ENCODE measurements around the gene CHADL. TPM values are rescaled to one million over a fixed set of nuclear protein-coding genes. Genes with fewer than 3 reads are reported as not detected.

CHADL gene
- total RNA-seq, 1 experiment from 2014 or later: 0.33 TPM

DNA sequence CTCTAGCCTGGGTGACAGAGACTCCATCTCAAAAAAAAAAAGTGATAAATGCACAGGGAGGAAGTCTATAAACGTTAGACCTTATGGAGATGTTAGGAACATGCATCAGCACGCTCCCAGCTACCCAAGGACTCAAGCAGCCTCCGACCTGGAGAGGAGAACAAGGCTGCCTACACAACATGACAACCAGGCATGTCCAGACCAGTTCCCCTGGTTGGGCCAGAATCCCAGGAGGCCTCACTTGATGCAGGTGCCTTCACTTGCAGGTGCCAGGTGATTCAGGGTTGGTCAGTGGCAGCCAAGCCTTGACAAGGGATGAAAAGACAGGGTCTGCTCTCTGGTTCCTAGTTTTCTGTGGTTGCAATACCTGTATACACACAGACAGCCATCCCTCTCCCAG lies 39.3 kb upstream of the CHADL start:
- Histone ChIP-seq H3K36me3 (ENCODE audit: control insufficient read depth, insufficient read depth, low read length) (peaks cover 12% of the 10 kb centered on the region), H3K27ac (ENCODE audit: low read length) (no peak overlapping the region), H3K4me3 (ENCODE audit: low read depth in 2 of 2, low read length in 2 of 2) (no peak overlapping the region), H3K27me3 (ENCODE audit: control insufficient read depth, insufficient read depth, low read length) (no peaks in the 10 kb centered on the region), H3K4me1 (ENCODE audit: control insufficient read depth, insufficient read depth, low read length) (peaks cover 15% of the 10 kb centered on the region; the same call in 1 of the 2 replicates), H3K9me3 (ENCODE audit: control insufficient read depth, insufficient read depth, low read depth, low read length) (no peaks in the 10 kb centered on the region)
- DNase-seq (ENCODE audit: low read depth, low spot score) (no peak), ATAC-seq (no peak)
- ChIA-PET POLR2A (interaction anchor here (0.7 kb wide), 2 partner anchors 8 to 63 kb away, joined by 3 to 8 read pairs; no protein-coding TSS in a partner anchor), CTCF (no interaction called here)
- in situ Hi-C loops (cut with HindIII; ENCODE audit: low pct_unique_long_range_greater_than_20kb, low sequenced_read_pairs) (no loop called here), intact Hi-C loops (cut with micrococcal nuclease; ENCODE audit: unreplicated experiment) (no loop called here)
- no TSS peak for BruUV-seq (replicated peaks)
- TF ChIP-seq SIN3A (IDR thresholded peaks at IDR 0.05; ENCODE audit: borderline replicate concordance, insufficient read depth, low read depth, low read length) (no peak), TCF7L2 (IDR thresholded peaks at IDR 0.05; ENCODE audit: low read depth, low read length) (no peak), POLR2AphosphoS5 (IDR thresholded peaks at IDR 0.05; ENCODE audit: low read depth, low read length) (no peak)

GRCh38 chr22:41274856-41275255 lies 34.1 kb upstream of the CHADL start:
- Histone ChIP-seq H3K9me3 (ENCODE audit: control insufficient read depth, insufficient read depth, low read depth, low read length) (no peaks in the 10 kb centered on the region), H3K4me1 (ENCODE audit: control insufficient read depth, insufficient read depth, low read length) (no peaks in the 10 kb centered on the region), H3K4me3 (ENCODE audit: low read depth in 2 of 2, low read length in 2 of 2) (no peak overlapping the region), H3K36me3 (ENCODE audit: control insufficient read depth, insufficient read depth, low read length) (peaks cover 15% of the 10 kb centered on the region), H3K27me3 (ENCODE audit: control insufficient read depth, insufficient read depth, low read length) (no peaks in the 10 kb centered on the region), H3K27ac (ENCODE audit: low read length) (no peak overlapping the region)
- POLR2A ChIA-PET: interaction anchor here (0.6 kb wide), 2 partner anchors 34 to 68 kb away, joined by 5 to 12 read pairs; no protein-coding TSS in a partner anchor
- TF ChIP-seq, protein P1, sequence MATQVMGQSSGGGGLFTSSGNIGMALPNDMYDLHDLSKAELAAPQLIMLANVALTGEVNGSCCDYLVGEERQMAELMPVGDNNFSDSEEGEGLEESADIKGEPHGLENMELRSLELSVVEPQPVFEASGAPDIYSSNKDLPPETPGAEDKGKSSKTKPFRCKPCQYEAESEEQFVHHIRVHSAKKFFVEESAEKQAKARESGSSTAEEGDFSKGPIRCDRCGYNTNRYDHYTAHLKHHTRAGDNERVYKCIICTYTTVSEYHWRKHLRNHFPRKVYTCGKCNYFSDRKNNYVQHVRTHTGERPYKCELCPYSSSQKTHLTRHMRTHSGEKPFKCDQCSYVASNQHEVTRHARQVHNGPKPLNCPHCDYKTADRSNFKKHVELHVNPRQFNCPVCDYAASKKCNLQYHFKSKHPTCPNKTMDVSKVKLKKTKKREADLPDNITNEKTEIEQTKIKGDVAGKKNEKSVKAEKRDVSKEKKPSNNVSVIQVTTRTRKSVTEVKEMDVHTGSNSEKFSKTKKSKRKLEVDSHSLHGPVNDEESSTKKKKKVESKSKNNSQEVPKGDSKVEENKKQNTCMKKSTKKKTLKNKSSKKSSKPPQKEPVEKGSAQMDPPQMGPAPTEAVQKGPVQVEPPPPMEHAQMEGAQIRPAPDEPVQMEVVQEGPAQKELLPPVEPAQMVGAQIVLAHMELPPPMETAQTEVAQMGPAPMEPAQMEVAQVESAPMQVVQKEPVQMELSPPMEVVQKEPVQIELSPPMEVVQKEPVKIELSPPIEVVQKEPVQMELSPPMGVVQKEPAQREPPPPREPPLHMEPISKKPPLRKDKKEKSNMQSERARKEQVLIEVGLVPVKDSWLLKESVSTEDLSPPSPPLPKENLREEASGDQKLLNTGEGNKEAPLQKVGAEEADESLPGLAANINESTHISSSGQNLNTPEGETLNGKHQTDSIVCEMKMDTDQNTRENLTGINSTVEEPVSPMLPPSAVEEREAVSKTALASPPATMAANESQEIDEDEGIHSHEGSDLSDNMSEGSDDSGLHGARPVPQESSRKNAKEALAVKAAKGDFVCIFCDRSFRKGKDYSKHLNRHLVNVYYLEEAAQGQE (IDR thresholded peaks at IDR 0.05; ENCODE audit: insufficient read depth in 1 of 2, low read depth in 2 of 2, low read length in 1 of 2): no peak
- TF ChIP-seq POLR2AphosphoS5 (IDR thresholded peaks at IDR 0.05; ENCODE audit: low read depth, low read length) (no peak), SIN3A (IDR thresholded peaks at IDR 0.05; ENCODE audit: borderline replicate concordance, insufficient read depth, low read depth, low read length) (no peak)
- CTCF ChIA-PET: no interaction called here
- intact Hi-C loops (cut with micrococcal nuclease; ENCODE audit: unreplicated experiment) (no loop called here), in situ Hi-C loops (cut with HindIII; ENCODE audit: low pct_unique_long_range_greater_than_20kb, low sequenced_read_pairs) (no loop called here)
- BruUV-seq (replicated peaks): no TSS peak
- no peak; the same call in 1 of the 2 replicates for ATAC-seq
- DNase-seq (ENCODE audit: low read depth, low spot score): no peak

DNA sequence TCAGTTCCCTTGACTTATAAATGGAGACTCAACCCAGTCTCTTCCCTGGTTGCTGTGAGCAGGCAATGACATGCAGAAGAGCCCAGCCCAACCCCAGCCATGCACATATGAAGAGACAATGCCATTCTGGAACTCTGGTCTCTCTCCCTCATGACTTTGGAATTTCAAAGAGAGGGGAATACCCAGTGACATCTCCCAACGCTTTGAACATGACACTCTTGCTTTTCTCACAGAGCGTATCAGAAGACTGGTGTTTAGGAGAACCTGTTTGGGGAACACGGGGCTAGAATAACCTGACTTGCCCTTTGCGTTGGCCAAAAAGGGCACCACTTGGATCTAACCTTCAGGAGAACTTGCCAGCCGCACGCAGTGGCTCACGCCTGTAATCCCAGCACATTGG lies 32.4 kb upstream of the CHADL start:
- H3K4me3 ChIP-seq (ENCODE audit: low read depth in 2 of 2, low read length in 2 of 2): no peak overlapping the region
- no TSS peak for BruUV-seq (replicated peaks)
- H3K9me3 ChIP-seq (ENCODE audit: control insufficient read depth, insufficient read depth, low read depth, low read length): no peaks in the 10 kb centered on the region
- ATAC-seq (no peak), DNase-seq (ENCODE audit: low read depth, low spot score) (no peak)
- peaks cover 11% of the 10 kb centered on the region for H3K36me3 ChIP-seq (ENCODE audit: control insufficient read depth, insufficient read depth, low read length)
- H3K27me3 ChIP-seq (ENCODE audit: control insufficient read depth, insufficient read depth, low read length): no peaks in the 10 kb centered on the region
- TF ChIP-seq, protein P1 (IDR thresholded peaks at IDR 0.05; ENCODE audit: insufficient read depth in 1 of 2, low read depth in 2 of 2, low read length in 1 of 2): no peak
- TF ChIP-seq, protein P2, sequence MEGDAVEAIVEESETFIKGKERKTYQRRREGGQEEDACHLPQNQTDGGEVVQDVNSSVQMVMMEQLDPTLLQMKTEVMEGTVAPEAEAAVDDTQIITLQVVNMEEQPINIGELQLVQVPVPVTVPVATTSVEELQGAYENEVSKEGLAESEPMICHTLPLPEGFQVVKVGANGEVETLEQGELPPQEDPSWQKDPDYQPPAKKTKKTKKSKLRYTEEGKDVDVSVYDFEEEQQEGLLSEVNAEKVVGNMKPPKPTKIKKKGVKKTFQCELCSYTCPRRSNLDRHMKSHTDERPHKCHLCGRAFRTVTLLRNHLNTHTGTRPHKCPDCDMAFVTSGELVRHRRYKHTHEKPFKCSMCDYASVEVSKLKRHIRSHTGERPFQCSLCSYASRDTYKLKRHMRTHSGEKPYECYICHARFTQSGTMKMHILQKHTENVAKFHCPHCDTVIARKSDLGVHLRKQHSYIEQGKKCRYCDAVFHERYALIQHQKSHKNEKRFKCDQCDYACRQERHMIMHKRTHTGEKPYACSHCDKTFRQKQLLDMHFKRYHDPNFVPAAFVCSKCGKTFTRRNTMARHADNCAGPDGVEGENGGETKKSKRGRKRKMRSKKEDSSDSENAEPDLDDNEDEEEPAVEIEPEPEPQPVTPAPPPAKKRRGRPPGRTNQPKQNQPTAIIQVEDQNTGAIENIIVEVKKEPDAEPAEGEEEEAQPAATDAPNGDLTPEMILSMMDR (IDR thresholded peaks at IDR 0.05): no peak
- TF ChIP-seq SIN3A (IDR thresholded peaks at IDR 0.05; ENCODE audit: borderline replicate concordance, insufficient read depth, low read depth, low read length) (no peak), TCF7L2 (IDR thresholded peaks at IDR 0.05; ENCODE audit: low read depth, low read length) (no peak), POLR2AphosphoS5 (IDR thresholded peaks at IDR 0.05; ENCODE audit: low read depth, low read length) (no peak)
- H3K27ac ChIP-seq (ENCODE audit: low read length): no peak overlapping the region
- in situ Hi-C loops (cut with HindIII; ENCODE audit: low pct_unique_long_range_greater_than_20kb, low sequenced_read_pairs) (no loop called here), intact Hi-C loops (cut with micrococcal nuclease; ENCODE audit: unreplicated experiment) (no loop called here)
- ChIA-PET POLR2A (no interaction called here), CTCF (no interaction called here)
- H3K4me1 ChIP-seq (ENCODE audit: control insufficient read depth, insufficient read depth, low read length): no peaks in the 10 kb centered on the region
